HL-60 (cell line): ENCODE measurements around the gene ABL1.

Experiments used
- POLR2AphosphoS5 ChIP-seq: IDR thresholded peaks from 2 replicates; pipeline ENCODE4 v1.6.1; 2012; ENCODE audit warnings: low read depth
- TF ChIP-seq, protein P1 (sequence below): IDR thresholded peaks from one replicate; pipeline ENCODE4 v1.5.1; 2011; ENCODE audit warnings: low read length, control low read depth, inconsistent platforms; ENCODE audit not compliant: insufficient read depth
- TF ChIP-seq, protein P2 (sequence below): IDR thresholded peaks from 2 replicates; pipeline ENCODE4 v1.6.1; 2012; ENCODE audit warnings: low read depth; ENCODE audit not compliant: insufficient replicate concordance

DNA sequence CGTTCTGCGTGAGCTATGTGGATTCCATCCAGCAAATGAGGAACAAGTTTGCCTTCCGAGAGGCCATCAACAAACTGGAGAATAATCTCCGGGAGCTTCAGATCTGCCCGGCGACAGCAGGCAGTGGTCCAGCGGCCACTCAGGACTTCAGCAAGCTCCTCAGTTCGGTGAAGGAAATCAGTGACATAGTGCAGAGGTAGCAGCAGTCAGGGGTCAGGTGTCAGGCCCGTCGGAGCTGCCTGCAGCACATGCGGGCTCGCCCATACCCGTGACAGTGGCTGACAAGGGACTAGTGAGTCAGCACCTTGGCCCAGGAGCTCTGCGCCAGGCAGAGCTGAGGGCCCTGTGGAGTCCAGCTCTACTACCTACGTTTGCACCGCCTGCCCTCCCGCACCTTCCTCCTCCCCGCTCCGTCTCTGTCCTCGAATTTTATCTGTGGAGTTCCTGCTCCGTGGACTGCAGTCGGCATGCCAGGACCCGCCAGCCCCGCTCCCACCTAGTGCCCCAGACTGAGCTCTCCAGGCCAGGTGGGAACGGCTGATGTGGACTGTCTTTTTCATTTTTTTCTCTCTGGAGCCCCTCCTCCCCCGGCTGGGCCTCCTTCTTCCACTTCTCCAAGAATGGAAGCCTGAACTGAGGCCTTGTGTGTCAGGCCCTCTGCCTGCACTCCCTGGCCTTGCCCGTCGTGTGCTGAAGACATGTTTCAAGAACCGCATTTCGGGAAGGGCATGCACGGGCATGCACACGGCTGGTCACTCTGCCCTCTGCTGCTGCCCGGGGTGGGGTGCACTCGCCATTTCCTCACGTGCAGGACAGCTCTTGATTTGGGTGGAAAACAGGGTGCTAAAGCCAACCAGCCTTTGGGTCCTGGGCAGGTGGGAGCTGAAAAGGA is 50.7 kb downstream of the ABL1 start:
- TF ChIP-seq, protein P1, sequence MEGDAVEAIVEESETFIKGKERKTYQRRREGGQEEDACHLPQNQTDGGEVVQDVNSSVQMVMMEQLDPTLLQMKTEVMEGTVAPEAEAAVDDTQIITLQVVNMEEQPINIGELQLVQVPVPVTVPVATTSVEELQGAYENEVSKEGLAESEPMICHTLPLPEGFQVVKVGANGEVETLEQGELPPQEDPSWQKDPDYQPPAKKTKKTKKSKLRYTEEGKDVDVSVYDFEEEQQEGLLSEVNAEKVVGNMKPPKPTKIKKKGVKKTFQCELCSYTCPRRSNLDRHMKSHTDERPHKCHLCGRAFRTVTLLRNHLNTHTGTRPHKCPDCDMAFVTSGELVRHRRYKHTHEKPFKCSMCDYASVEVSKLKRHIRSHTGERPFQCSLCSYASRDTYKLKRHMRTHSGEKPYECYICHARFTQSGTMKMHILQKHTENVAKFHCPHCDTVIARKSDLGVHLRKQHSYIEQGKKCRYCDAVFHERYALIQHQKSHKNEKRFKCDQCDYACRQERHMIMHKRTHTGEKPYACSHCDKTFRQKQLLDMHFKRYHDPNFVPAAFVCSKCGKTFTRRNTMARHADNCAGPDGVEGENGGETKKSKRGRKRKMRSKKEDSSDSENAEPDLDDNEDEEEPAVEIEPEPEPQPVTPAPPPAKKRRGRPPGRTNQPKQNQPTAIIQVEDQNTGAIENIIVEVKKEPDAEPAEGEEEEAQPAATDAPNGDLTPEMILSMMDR = no peak
- no peak for TF ChIP-seq POLR2AphosphoS5
- TF ChIP-seq, protein P2, sequence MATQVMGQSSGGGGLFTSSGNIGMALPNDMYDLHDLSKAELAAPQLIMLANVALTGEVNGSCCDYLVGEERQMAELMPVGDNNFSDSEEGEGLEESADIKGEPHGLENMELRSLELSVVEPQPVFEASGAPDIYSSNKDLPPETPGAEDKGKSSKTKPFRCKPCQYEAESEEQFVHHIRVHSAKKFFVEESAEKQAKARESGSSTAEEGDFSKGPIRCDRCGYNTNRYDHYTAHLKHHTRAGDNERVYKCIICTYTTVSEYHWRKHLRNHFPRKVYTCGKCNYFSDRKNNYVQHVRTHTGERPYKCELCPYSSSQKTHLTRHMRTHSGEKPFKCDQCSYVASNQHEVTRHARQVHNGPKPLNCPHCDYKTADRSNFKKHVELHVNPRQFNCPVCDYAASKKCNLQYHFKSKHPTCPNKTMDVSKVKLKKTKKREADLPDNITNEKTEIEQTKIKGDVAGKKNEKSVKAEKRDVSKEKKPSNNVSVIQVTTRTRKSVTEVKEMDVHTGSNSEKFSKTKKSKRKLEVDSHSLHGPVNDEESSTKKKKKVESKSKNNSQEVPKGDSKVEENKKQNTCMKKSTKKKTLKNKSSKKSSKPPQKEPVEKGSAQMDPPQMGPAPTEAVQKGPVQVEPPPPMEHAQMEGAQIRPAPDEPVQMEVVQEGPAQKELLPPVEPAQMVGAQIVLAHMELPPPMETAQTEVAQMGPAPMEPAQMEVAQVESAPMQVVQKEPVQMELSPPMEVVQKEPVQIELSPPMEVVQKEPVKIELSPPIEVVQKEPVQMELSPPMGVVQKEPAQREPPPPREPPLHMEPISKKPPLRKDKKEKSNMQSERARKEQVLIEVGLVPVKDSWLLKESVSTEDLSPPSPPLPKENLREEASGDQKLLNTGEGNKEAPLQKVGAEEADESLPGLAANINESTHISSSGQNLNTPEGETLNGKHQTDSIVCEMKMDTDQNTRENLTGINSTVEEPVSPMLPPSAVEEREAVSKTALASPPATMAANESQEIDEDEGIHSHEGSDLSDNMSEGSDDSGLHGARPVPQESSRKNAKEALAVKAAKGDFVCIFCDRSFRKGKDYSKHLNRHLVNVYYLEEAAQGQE = no peak
